ENCODE data around the gene INVS.
"Not testable (repeated sequence)": the region's sequence is repeated elsewhere in the genome, so short reads cannot be mapped to it uniquely, and the experiment has no call there.

The INVS gene

DNA sequence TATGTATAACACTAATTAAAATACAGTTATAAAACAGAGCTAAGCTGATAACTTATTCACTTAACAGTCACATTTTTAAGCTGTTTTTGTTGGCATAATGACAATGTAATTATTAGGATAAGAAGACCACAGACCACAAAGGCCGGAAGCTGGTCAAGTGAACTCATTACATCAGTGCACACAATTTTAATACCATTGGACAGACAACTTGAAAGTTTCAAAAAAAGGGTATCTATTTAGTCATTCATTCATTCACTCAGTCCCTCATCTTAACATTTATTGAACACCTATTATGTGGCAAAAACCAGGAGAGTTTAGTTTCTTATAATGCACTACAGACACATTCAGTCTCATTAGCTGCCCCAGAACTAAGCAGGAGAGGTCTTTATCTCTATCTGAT, 11.8 kb upstream of the INVS start:
- H3K4me3 ChIP-seq, result no peak overlapping the region
- H3K36me3 ChIP-seq, result no peaks in the 10 kb centered on the region
- TF ChIP-seq, protein P1, sequence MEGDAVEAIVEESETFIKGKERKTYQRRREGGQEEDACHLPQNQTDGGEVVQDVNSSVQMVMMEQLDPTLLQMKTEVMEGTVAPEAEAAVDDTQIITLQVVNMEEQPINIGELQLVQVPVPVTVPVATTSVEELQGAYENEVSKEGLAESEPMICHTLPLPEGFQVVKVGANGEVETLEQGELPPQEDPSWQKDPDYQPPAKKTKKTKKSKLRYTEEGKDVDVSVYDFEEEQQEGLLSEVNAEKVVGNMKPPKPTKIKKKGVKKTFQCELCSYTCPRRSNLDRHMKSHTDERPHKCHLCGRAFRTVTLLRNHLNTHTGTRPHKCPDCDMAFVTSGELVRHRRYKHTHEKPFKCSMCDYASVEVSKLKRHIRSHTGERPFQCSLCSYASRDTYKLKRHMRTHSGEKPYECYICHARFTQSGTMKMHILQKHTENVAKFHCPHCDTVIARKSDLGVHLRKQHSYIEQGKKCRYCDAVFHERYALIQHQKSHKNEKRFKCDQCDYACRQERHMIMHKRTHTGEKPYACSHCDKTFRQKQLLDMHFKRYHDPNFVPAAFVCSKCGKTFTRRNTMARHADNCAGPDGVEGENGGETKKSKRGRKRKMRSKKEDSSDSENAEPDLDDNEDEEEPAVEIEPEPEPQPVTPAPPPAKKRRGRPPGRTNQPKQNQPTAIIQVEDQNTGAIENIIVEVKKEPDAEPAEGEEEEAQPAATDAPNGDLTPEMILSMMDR (IDR thresholded peaks at IDR 0.05), result no peak
- H3K27me3 ChIP-seq, result no peaks in the 10 kb centered on the region
- no peak for DNase-seq
- H3K9me3 ChIP-seq, result no peaks in the 10 kb centered on the region
- peaks cover 0 to 27% (median 17%) of the 10 kb centered on the region in 4 donors for H3K4me1 ChIP-seq
- H3K27ac ChIP-seq, result no peak overlapping the region
- intact Hi-C loops (cut with DNase I; ENCODE audit: low total_unique reads), result no loop called here

DNA sequence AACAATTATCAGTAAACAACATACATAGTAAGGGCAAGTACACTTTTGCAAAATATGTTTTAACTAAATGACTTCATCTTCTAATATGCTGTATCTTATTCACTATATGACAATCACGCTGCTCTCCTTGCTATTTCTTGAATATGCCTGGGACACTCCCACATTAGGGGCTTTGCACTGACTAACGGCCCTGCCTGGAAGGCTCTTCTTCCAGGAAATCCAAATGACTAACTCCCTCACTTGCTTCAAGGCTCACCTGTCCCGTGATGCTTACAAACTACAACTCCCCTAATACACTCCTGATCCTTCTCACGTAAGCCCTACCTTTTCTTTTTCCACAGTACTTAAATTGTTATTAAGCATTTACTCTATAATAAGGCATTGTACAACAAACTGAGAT, 10.8 kb upstream of the INVS start:
- peaks cover 0 to 21% (median 8%) of the 10 kb centered on the region in 4 donors for H3K4me1 ChIP-seq
- no peaks in the 10 kb centered on the region for H3K27me3 ChIP-seq
- intact Hi-C loops (cut with DNase I; ENCODE audit: low total_unique reads), result no loop called here
- DNase-seq, result no peak
- no peaks in the 10 kb centered on the region for H3K36me3 ChIP-seq
- H3K9me3 ChIP-seq, result no peaks in the 10 kb centered on the region
- H3K27ac ChIP-seq, result no peak overlapping the region
- TF ChIP-seq, protein P1 (IDR thresholded peaks at IDR 0.05), result no peak
- no peak overlapping the region for H3K4me3 ChIP-seq

DNA sequence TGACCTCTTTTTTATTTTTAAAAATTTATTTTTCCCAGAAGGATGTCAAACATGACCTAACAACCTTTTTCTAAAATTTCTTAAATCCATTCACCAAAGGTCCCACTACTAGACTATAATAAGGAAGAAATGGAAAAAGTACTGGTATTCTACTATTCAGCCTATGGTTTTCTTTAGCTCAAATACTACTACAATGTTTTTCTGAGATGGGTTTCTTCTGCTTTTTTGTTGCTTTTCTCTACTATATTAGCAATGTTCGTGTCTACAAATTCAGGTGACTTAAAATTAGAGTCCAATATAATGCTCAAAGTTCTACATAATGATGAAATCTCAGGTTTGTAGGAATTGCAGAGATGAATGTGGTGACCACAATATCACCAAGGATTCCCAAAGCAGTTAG, 8.2 kb upstream of the INVS start:
- no peak overlapping the region for H3K4me3 ChIP-seq
- intact Hi-C loops (cut with DNase I; ENCODE audit: low total_unique reads), result no loop called here
- no peaks in the 10 kb centered on the region for H3K27me3 ChIP-seq
- DNase-seq, result no peak
- H3K27ac ChIP-seq, result no peak overlapping the region
- TF ChIP-seq, protein P1 (IDR thresholded peaks at IDR 0.05), result no peak
- H3K36me3 ChIP-seq, result no peaks in the 10 kb centered on the region
- no peaks in the 10 kb centered on the region for H3K9me3 ChIP-seq
- peaks cover 0 to 30% (median 6%) of the 10 kb centered on the region in 4 donors for H3K4me1 ChIP-seq

DNA sequence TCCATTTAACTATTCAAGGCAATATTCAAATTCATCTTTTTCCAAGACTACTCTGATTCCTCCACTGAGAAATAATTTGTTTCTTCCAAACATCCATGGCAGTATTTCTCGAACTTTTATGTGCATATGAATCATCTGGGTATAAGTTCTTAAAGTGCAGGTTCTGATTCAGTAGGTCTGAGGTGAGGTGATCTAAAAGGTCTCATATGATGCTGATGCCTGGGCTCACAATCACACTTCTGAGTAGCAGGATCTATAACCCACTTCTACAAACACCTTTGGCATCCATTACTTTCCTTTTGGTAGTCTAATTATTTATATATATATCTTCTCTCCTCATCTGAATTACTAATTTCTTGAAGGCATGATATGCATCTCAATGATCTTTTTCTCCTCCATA, 7.4 kb upstream of the INVS start:
- Histone ChIP-seq H3K4me3 (no peak overlapping the region), H3K9me3 (no peaks in the 10 kb centered on the region), H3K4me1 (peaks cover 0 to 35% (median 5%) of the 10 kb centered on the region in 4 donors), H3K36me3 (no peaks in the 10 kb centered on the region), H3K27me3 (no peaks in the 10 kb centered on the region), H3K27ac (no peak overlapping the region)
- intact Hi-C loops (cut with DNase I; ENCODE audit: low total_unique reads), result no loop called here
- DNase-seq, result no peak
- TF ChIP-seq, protein P1 (IDR thresholded peaks at IDR 0.05), result no peak

DNA sequence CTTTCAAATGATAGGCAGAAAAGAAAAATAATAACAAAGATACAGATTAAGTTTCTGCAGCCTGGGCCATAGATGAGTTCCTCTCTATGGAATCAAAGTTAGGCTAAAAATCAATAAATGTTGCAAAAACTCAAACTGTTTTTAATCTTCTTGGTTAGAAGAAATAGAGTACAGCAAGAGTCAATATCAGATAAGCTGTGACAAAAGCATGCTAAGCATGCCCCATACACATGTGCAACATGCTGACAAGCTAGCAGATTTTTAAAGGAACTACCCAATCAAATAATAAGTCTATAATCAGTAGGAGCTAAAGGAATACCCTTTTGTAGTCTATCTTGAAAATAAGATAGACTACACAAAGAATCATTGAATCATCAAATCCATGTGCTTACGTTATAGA, 7.0 kb upstream of the INVS start:
- TF ChIP-seq, protein P1 (IDR thresholded peaks at IDR 0.05), result no peak
- intact Hi-C loops (cut with DNase I; ENCODE audit: low total_unique reads), result no loop called here
- no peak for DNase-seq
- no peaks in the 10 kb centered on the region for H3K36me3 ChIP-seq
- no peaks in the 10 kb centered on the region for H3K27me3 ChIP-seq
- H3K4me3 ChIP-seq, result no peak overlapping the region
- no peaks in the 10 kb centered on the region for H3K9me3 ChIP-seq
- peaks cover 0 to 40% (median 3%) of the 10 kb centered on the region in 4 donors for H3K4me1 ChIP-seq
- no peak overlapping the region for H3K27ac ChIP-seq

DNA sequence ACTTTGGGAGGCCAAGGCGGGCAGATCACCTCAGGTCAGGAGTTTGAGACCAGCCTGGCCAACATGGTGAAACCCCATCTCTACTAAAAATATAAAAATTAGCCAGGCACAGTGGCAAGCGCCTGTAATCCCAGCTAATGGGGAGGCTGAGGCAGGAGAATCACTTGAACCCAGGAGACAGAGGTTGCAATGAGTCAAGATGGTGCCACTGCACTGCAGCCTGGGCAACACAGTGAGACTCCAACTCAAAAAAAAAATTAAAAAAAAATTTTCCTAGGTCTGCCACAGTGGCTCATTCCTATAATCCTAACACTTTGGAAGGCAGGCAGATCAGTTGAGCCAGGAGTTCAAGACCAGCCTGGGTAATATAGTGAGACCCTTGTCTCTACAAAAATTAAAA, 4.6 kb upstream of the INVS start:
- H3K36me3 ChIP-seq; H3K4me3 ChIP-seq; DNase-seq; H3K27me3 ChIP-seq; H3K27ac ChIP-seq; H3K9me3 ChIP-seq; intact Hi-C loops (cut with DNase I; ENCODE audit: low total_unique reads): not testable (repeated sequence)
- H3K4me1 ChIP-seq, result peaks cover 0 to 52% (median 9%) of the 10 kb centered on the region in 4 donors

Measured in tibial artery (tissue), 4 donors.